SU-DHL-6 (cell line): Measurements from ENCODE around the gene ACBD6.
A peak's percentile ranks its signal among the peaks of the same experiment; 100 is the strongest.

Experiments used
- H2AFZ ChIP-seq: fragments of 200-600 bp; sonication (generic); 2 replicates; pipeline ENCODE4 v1.6.1; 2014; ENCODE audit warnings: low read depth, mild to moderate bottlenecking, moderate library complexity, mixed read lengths, antibody characterized with exemption, low read length; ENCODE audit not compliant: severe bottlenecking
- H3F3A ChIP-seq: fragments of 200-600 bp; shearing (Covaris generic); 2 replicates; pipeline ENCODE4 v1.6.0; 2016; ENCODE audit warnings: antibody characterized with exemption, mild to moderate bottlenecking; ENCODE audit not compliant: insufficient read depth
- H3K27ac ChIP-seq: fragments of 200-600 bp; sonication (generic); 2 replicates; pipeline ENCODE4 v1.5.1; 2016; ENCODE audit warnings: low read depth, mild to moderate bottlenecking, low read length, moderate library complexity, mixed read lengths
- H3K27me3 ChIP-seq: fragments of 200-600 bp; sonication (generic), shearing (Covaris generic); 2 replicates; pipeline ENCODE4 v1.6.0; 2014; ENCODE audit warnings: mild to moderate bottlenecking, low read length
- H3K36me3 ChIP-seq: fragments of 200-600 bp; sonication (generic); 2 replicates; pipeline ENCODE4 v1.6.1; 2014; ENCODE audit warnings: mild to moderate bottlenecking, low read length, mixed read lengths
- H3K4me2 ChIP-seq: fragments of 300-600, 200-600 bp; shearing (Covaris generic), sonication (generic); 2 replicates; pipeline ENCODE4 v1.6.0; 2014; ENCODE audit warnings: low read length, low read depth, mild to moderate bottlenecking; ENCODE audit not compliant: poor library complexity, severe bottlenecking
- H3K4me3 ChIP-seq: fragments of 200-600 bp; sonication (generic); 2 replicates; pipeline ENCODE4 v1.5.1; 2014; ENCODE audit warnings: antibody characterized with exemption, low read length, mild to moderate bottlenecking, mixed read lengths; ENCODE audit not compliant: insufficient read depth, poor library complexity, severe bottlenecking
- H3K79me2 ChIP-seq: fragments of 200-600 bp; sonication (generic); 2 replicates; pipeline ENCODE4 v1.6.1; 2014; ENCODE audit warnings: mild to moderate bottlenecking, low read length, moderate library complexity; ENCODE audit not compliant: insufficient read depth
- H3K9ac ChIP-seq: fragments of 200-600 bp; sonication (generic); 2 replicates; pipeline ENCODE4 v1.7.0; 2014; ENCODE audit warnings: mild to moderate bottlenecking, low read length
- H3K9me2 ChIP-seq: fragments of 200-600 bp; sonication (generic); replicated peaks from 2 replicates; pipeline ENCODE4 v1.6.1; 2014; ENCODE audit warnings: low read length; ENCODE audit not compliant: insufficient read depth
- H3K9me3 ChIP-seq: fragments of 200-600 bp; sonication (generic); 2 replicates; pipeline ENCODE4 v1.6.1; 2014; ENCODE audit warnings: low read length, mixed read lengths; ENCODE audit not compliant: insufficient read depth
- H4K20me1 ChIP-seq: fragments of 200-600 bp; sonication (generic); 2 replicates; pipeline ENCODE4 v1.6.1; 2014; ENCODE audit warnings: low read depth, mild to moderate bottlenecking, antibody characterized with exemption, low read length, moderate library complexity, mixed read lengths
- EZH2phosphoT487 ChIP-seq: fragments of 200-600 bp; sonication (generic), shearing (Covaris generic); conservative IDR thresholded peaks from 2 replicates; pipeline ENCODE4 v1.6.1; 2018; ENCODE audit warnings: mild to moderate bottlenecking, antibody characterized with exemption, low read length, moderate library complexity, mixed read lengths
- TF ChIP-seq, protein P1 (sequence below): fragments of 200-600 bp; sonication (generic); IDR thresholded peaks from one replicate; pipeline ENCODE4 v1.5.1; 2017; ENCODE audit warnings: antibody characterized with exemption, mild to moderate bottlenecking, low read length, moderate library complexity; ENCODE audit not compliant: insufficient read depth, poor library complexity, severe bottlenecking

ACBD6 gene

DNA sequence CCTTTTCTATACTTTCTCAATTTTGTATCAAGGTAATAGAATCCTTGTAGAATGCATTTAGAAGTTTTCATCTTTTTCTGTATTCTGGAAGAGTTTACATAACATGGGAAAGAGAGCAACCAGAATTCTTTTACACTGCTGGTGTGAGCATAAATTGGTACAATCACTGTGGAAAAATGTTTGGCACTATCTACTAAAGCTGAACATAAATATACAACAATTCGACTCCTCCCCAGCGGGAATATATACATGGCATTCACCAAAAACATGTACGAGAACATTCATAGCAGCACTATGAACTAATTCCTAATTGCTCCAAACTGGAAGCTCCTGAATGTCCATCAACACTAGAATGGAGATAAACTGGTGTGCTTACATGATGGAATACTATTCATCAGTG is 1.8 kb upstream of the ACBD6 start:
- Histone ChIP-seq H3K9me3 (no peaks in the 10 kb centered on the region), H3K9me2 (no peaks in the 10 kb centered on the region), H4K20me1 (no peaks in the 10 kb centered on the region; the same call in 1 of the 2 replicates), H2AFZ (no peak overlapping the region), H3K4me2 (no peak overlapping the region), H3K79me2 (peaks cover 30% of the 10 kb centered on the region), H3K36me3 (peaks cover 4% of the 10 kb centered on the region; the same call in 1 of the 2 replicates), H3F3A (peaks cover 4% of the 10 kb centered on the region; the same call in 1 of the 2 replicates), H3K27me3 (no peaks in the 10 kb centered on the region), H3K4me3 (no peak overlapping the region), H3K27ac (no peak overlapping the region), H3K9ac (no peak overlapping the region)
- TF ChIP-seq, protein P1, sequence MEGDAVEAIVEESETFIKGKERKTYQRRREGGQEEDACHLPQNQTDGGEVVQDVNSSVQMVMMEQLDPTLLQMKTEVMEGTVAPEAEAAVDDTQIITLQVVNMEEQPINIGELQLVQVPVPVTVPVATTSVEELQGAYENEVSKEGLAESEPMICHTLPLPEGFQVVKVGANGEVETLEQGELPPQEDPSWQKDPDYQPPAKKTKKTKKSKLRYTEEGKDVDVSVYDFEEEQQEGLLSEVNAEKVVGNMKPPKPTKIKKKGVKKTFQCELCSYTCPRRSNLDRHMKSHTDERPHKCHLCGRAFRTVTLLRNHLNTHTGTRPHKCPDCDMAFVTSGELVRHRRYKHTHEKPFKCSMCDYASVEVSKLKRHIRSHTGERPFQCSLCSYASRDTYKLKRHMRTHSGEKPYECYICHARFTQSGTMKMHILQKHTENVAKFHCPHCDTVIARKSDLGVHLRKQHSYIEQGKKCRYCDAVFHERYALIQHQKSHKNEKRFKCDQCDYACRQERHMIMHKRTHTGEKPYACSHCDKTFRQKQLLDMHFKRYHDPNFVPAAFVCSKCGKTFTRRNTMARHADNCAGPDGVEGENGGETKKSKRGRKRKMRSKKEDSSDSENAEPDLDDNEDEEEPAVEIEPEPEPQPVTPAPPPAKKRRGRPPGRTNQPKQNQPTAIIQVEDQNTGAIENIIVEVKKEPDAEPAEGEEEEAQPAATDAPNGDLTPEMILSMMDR, result no peak

DNA sequence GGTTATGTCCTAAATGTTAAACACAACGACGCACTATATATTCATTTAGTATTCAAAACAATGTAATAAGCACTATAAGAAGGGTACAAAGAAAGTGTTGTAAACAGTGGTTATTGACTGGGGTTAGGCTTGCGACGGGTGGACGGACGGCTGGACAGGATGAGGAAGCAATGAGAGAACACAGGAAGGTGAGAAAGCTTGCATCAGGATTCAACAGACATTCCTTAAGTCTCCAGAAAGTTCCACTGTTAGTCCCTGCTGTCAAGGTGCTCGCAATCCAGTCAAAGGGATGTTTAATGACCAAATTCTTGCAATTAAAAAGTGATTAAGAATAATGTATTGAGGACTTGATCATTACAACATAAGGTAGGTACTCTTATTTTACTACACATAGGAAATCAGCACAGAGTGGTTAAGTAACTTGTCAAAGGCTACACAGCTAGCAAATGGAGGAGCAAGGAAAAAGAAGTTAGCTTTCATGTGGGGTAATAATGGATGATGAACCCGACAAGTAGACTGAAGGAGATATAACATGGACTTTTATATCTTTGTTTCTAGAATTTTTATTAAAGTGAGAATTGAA is 994 bp upstream of the ACBD6 start:
- H3K36me3 ChIP-seq, result peaks cover 6% of the 10 kb centered on the region; the same call in 1 of the 2 replicates
- peaks cover 4% of the 10 kb centered on the region; the same call in 1 of the 2 replicates for H3F3A ChIP-seq
- H4K20me1 ChIP-seq, result no peaks in the 10 kb centered on the region; the same call in 1 of the 2 replicates
- H3K9me3 ChIP-seq, result no peaks in the 10 kb centered on the region
- TF ChIP-seq EZH2phosphoT487, result no peak
- TF ChIP-seq, protein P1, result no peak
- peaks cover 38% of the 10 kb centered on the region for H3K79me2 ChIP-seq
- peak overlapping the region; percentile 91 for H2AFZ ChIP-seq
- H3K4me3 ChIP-seq, result peak overlapping the region; percentile 73
- no peaks in the 10 kb centered on the region for H3K27me3 ChIP-seq
- H3K4me2 ChIP-seq, result peak overlapping the region; percentile 73
- H3K27ac ChIP-seq, result peak overlapping the region; percentile 77
- no peaks in the 10 kb centered on the region for H3K9me2 ChIP-seq
- H3K9ac ChIP-seq, result peak overlapping the region; percentile 76

DNA sequence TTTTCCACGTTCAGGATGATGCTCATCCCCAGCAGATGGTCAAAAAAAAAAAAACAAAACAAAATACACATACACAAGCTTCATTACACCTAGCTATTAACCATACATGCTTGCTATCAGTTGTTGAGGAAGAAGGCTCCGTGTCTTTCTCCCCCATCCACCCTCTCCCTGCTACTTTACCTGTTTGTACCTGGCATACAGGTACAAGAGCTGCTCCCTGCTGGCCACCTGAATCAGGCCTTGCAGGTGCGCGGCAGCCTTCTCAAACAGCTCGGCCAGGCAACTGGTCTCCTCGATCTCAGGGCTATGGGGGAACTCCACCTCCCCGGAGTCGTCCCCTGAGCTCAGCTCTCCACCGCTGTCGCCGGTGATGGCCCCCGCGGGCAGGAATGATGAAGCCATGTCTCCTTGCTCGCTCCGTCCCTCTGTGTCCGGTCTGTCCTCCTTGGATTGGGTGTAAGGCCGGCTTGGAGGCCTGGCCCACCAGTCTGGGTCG is 464 bp downstream of the ACBD6 start:
- TF ChIP-seq, protein P1, result no peak
- no peak for TF ChIP-seq EZH2phosphoT487
- Histone ChIP-seq H3K9ac (peak overlapping the region; percentile 76), H3K4me2 (peak overlapping the region; percentile 73), H3K36me3 (peaks cover 12% of the 10 kb centered on the region; the same call in 1 of the 2 replicates), H2AFZ (peak overlapping the region; percentile 91), H4K20me1 (no peaks in the 10 kb centered on the region; the same call in 1 of the 2 replicates), H3K4me3 (peak overlapping the region; percentile 73), H3K9me2 (no peaks in the 10 kb centered on the region), H3K79me2 (peaks cover 52% of the 10 kb centered on the region), H3K27me3 (no peaks in the 10 kb centered on the region), H3K9me3 (no peaks in the 10 kb centered on the region), H3F3A (peaks cover 4% of the 10 kb centered on the region; the same call in 1 of the 2 replicates), H3K27ac (peak overlapping the region; percentile 77)
